Uterus (tissue), 4 donors: ENCODE data around the gene RTP2. TPM values are rescaled to one million over a fixed set of nuclear protein-coding genes. Genes with fewer than 3 reads are reported as not detected.

ENCODE experiments used
- DNase-seq, 2 donors: peaks; one replicate each; pipeline ENCODE4 v3.0.0-alpha.2; 2019 to 2020
- H3K27ac ChIP-seq, 2 donors: fragments of 200-600 bp; sonication (generic); 1 replicate in 1 of 2; 2 replicates in 1 of 2; pipeline ENCODE4 v1.5.1; 2016 to 2018
- H3K27me3 ChIP-seq, 2 donors: fragments of 200-600 bp; sonication (generic); one replicate each; pipeline ENCODE4 v1.5.1; 2018 to 2019; ENCODE audit warnings: control low read depth in 1 of 2
- H3K36me3 ChIP-seq, 2 donors: fragments of 200-600 bp; sonication (generic); one replicate each; pipeline ENCODE4 v1.5.1; 2019; ENCODE audit warnings: control low read depth in 1 of 2
- H3K4me1 ChIP-seq, 2 donors: fragments of 200-600 bp; sonication (generic); one replicate each; pipeline ENCODE4 v1.5.1; 2018 to 2019; ENCODE audit warnings: control low read depth in 1 of 2
- H3K4me3 ChIP-seq, 2 donors: fragments of 200-600 bp; sonication (generic); 1 replicate in 1 of 2; 2 replicates in 1 of 2; pipeline ENCODE4 v1.5.1; 2018 to 2019; ENCODE audit warnings: mild to moderate bottlenecking in 1 of 2
- H3K9me3 ChIP-seq, 2 donors: fragments of 200-600 bp; sonication (generic); one replicate each; pipeline ENCODE4 v1.5.1; 2019; ENCODE audit warnings: control low read depth in 1 of 2
- POLR2A ChIP-seq, 2 donors: fragments of 450-650 bp; IDR thresholded peaks; one replicate each; pipeline ENCODE4 v1.6.1; 2016; ENCODE audit warnings: antibody characterized with exemption in 2 of 2, mild to moderate bottlenecking in 1 of 2, moderate library complexity in 1 of 2
- intact Hi-C: fragments of 100-400 bp; cut with DNase I; formaldehyde crosslinking; loops from one replicate; pipeline ENCODE4 v1.15.1; 2023; ENCODE audit warnings: low total_unique reads
- total RNA-seq, 4 donors: library from RNA; depleted of rRNA in 3 of 4; stranded (reverse); fragments of >200 nt in 3 of 4; gene quantifications; one replicate each; pipeline versions ENCODE4 v1.1.0 to v1.2.4, GENCODE V29; 2014 to 2023
- TF ChIP-seq, protein P1 (sequence below), 4 experiments: fragments of 200-600 bp in 2 of 4; fragments of 450-650 bp in 2 of 4; sonication (generic) in 2 of 4; IDR thresholded peaks; one replicate each; pipeline ENCODE4 v1.5.1; 2016 to 2019; ENCODE audit warnings: antibody characterized with exemption in 4 of 4, mild to moderate bottlenecking in 2 of 4, moderate library complexity in 1 of 4
- donor health status: DM: yes; HTN: yes; CAD: no.

Gene RTP2
- total RNA-seq, 4 donors from 2014 or later: not detected

DNA sequence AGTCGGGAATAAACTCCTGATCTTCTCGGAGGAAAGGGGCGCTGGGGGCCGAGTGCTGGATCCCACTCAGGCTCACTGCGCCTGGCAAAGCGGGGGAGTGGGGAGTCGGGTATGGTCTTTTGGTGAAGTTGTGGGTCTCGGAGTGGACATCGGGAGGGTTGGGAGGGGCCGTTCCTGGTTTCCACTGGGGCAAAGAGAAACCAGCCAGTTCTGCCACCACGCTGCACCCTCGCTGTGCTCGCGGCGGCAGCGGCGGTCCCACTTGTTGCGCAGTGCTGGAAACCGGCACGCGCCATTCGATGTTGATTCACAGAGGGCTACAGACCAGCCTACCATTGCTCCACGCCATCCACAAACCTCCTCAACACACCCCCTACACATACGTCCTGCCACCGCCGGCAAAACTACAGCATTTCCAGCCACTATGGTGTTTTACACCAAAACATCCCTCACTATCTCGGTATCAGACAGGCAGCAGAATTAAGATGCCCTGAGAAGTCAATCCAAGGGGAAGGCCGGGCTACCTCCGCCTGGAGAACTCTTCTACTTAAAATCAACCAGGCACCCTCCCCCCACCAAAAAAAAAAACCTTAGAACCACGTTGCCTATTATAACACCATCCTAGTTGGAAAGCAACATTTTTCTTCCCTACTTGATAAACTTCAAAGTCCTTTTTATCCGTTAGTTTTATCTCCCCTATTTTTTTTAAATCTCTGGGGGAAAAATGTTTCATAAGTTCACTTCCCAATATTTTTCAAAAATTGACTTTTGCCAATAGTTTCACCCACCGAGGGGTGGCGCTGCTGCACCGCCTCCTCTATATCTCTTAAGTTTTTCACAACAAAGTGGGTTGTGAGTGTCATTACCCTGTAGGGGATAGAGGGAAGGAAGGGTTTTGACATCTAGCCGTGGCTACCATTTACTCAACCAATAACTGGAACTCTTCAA lies 39.3 kb upstream of the RTP2 start:
- DNase-seq: peak; percentile 77 to 78
- peak overlapping the region; percentile 63 to 86 for H3K4me3 ChIP-seq
- no peaks in the 10 kb centered on the region for H3K36me3 ChIP-seq
- intact Hi-C loops: loop anchor here (5.0 to 10.0 kb wide), 5 partner anchors 313 to 1406 kb away; partner anchors contain the start of gene LPP
- TF ChIP-seq, protein P1, sequence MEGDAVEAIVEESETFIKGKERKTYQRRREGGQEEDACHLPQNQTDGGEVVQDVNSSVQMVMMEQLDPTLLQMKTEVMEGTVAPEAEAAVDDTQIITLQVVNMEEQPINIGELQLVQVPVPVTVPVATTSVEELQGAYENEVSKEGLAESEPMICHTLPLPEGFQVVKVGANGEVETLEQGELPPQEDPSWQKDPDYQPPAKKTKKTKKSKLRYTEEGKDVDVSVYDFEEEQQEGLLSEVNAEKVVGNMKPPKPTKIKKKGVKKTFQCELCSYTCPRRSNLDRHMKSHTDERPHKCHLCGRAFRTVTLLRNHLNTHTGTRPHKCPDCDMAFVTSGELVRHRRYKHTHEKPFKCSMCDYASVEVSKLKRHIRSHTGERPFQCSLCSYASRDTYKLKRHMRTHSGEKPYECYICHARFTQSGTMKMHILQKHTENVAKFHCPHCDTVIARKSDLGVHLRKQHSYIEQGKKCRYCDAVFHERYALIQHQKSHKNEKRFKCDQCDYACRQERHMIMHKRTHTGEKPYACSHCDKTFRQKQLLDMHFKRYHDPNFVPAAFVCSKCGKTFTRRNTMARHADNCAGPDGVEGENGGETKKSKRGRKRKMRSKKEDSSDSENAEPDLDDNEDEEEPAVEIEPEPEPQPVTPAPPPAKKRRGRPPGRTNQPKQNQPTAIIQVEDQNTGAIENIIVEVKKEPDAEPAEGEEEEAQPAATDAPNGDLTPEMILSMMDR (IDR thresholded peaks at IDR 0.05): peak; percentile 70 to 89 (median 78)
- TF ChIP-seq POLR2A (IDR thresholded peaks at IDR 0.05): no peak
- H3K4me1 ChIP-seq: peaks cover 1 to 3% of the 10 kb centered on the region in 2 donors
- H3K27ac ChIP-seq: peak overlapping the region; percentile 98 to 100
- no peaks in the 10 kb centered on the region for H3K27me3 ChIP-seq
- H3K9me3 ChIP-seq: no peaks in the 10 kb centered on the region

DNA sequence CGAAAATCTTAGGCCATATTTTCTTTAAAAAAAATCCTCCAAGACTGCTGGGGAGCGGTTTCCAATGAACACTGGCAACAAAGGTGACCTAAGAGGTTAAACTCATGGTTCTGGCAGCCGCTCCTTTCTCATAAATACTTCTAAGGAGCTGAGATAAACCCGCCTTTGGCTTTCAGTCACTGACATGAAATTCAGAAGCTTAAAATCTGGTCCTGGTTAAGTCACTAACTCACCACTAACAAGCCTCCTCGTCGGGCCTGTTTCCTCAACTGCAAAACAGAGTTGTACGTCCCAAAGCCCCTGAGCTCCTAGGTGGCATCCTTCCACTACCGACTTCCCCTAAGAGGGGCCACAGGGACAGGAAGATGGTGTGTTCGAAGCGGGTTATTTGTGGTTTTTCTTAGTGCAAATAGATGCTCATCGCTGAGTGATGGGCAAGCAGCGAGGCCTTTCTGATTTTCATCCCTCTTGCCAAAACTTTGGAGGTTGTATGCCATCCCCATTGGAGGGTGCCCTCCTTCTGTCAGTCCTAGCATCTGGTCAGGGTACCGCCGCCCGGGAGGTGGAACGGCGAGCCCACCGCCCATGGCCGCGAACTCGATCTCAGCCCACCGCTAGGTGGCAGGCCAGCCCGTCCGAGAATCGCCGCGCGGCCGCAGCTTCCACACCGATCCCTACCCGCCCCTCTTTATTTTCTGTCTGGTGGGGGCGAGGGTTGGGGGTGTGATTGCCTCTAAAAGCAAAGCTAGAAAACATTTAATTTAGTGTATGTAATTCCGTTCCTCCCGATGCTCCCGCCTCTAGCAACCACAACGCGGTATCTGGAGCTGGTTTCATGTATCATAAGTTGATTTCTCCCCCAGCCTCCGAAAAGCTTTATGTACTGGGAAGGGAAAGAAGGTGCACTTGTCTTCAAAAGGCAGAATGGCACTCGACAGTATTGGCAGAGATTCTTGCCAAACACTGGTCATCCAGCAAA lies 38.4 kb upstream of the RTP2 start:
- peak; percentile 78 to 82 for DNase-seq
- TF ChIP-seq, protein P1 (IDR thresholded peaks at IDR 0.05): peak; percentile 86 to 97 (median 95)
- TF ChIP-seq POLR2A (IDR thresholded peaks at IDR 0.05): peak; percentile 2 to 12
- intact Hi-C loops: loop anchor here (5.0 to 10.0 kb wide), 5 partner anchors 314 to 1407 kb away; partner anchors contain the start of gene LPP
- Histone ChIP-seq H3K27ac (peak overlapping the region; percentile 98 to 100), H3K4me1 (peaks cover 6 to 7% of the 10 kb centered on the region in 2 donors), H3K27me3 (no peaks in the 10 kb centered on the region), H3K4me3 (peak overlapping the region; percentile 63 to 86), H3K9me3 (no peaks in the 10 kb centered on the region), H3K36me3 (no peaks in the 10 kb centered on the region)

DNA sequence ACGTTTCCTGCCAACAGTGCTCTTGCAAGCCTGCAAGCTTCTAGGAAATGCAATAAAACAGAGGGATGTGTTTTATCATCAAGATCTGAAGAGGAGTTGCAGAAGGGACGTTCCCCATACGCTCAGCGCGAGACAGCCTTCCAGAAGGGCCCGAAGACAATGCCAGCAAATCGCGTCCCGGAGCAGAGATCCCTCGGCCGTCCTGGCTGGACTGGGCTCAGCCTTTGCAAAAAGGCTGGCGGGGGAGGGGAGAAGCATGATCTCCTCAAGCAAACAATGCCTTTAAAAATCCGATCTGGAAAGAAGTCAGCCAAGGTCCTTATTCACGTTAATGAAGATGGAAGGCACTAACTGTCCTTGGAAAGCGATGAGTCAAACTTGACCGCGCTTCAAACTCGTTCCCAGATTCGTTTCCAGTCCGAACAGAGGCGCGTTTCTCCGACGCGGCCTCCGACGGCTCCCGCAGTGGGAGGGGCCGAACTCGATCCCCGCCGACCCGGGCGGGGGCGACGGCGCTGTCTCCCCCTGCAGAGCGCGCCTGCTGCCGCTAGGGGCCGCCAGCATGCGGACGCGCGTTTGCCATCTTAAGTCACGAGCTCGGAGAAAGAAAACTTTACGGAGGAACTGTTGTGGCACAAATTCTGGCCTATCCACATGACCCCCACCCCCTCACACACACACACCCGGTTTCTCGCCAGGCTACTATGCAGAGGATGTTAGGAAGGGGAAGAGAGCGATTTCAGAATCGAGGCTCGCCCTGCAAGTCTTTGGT lies 37.4 kb upstream of the RTP2 start:
- TF ChIP-seq POLR2A (IDR thresholded peaks at IDR 0.05): peak in 1 of 2 donors; percentile 56
- TF ChIP-seq, protein P1 (IDR thresholded peaks at IDR 0.05): peak; percentile 86 to 96 (median 94)
- H3K36me3 ChIP-seq: no peaks in the 10 kb centered on the region
- intact Hi-C loops: loop anchor here (5.0 to 10.0 kb wide), 5 partner anchors 315 to 1408 kb away; partner anchors contain the start of gene LPP
- peak overlapping the region; percentile 63 to 86 for H3K4me3 ChIP-seq
- peaks cover 6 to 7% of the 10 kb centered on the region in 2 donors for H3K4me1 ChIP-seq
- H3K27me3 ChIP-seq: no peaks in the 10 kb centered on the region
- peak; percentile 95 to 96 for DNase-seq
- H3K9me3 ChIP-seq: no peaks in the 10 kb centered on the region
- H3K27ac ChIP-seq: peak overlapping the region; percentile 98 to 100

DNA sequence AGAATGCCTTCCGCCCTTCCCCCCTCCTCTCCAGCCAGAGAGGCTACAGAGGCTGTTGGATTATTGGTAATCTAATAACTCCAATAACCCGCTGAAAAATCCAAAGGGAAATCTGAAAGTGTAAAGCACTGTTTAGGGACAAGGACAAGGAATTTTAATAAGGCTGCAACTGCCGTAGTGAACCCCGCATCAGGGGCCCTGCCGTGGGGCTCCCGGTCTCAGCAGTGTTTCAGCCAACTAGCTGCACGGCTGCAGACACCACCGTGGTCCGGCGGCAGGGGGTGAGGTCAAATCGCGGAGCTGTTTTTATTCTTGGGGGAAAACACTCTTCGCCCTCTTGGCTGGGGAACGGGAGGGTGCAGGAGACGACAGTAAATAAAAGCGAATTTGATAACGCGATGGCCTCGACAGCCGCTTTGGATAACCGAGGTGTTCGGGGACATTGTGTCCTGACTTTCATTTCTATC lies 36.8 kb upstream of the RTP2 start:
- no peaks in the 10 kb centered on the region for H3K27me3 ChIP-seq
- no peak for TF ChIP-seq POLR2A (IDR thresholded peaks at IDR 0.05)
- TF ChIP-seq, protein P1 (IDR thresholded peaks at IDR 0.05): no peak
- peaks cover 6 to 7% of the 10 kb centered on the region in 2 donors for H3K4me1 ChIP-seq
- no peak for DNase-seq
- no peaks in the 10 kb centered on the region for H3K36me3 ChIP-seq
- H3K4me3 ChIP-seq: peak overlapping the region; percentile 63 to 86
- H3K9me3 ChIP-seq: no peaks in the 10 kb centered on the region
- intact Hi-C loops: no loop called here
- H3K27ac ChIP-seq: peak overlapping the region; percentile 98 to 100
